CD4-positive, alpha-beta T cell treated with Interleukin-4 for 1 hour (primary cell): ENCODE results near the gene TRIM61.
A peak's percentile ranks its signal among the peaks of the same experiment; 100 is the strongest.
"Not testable (repeated sequence)": the region's sequence is repeated elsewhere in the genome, so short reads cannot be mapped to it uniquely, and the experiment has no call there.

Experiments used
- DNase-seq, 2 donors: peaks; one replicate each; pipeline ENCODE4 v3.0.0-alpha.2; 2020 to 2022

Gene TRIM61

GRCh38 chr4:164977243-164978164 is at the start of gene TRIM61:
TRIM61 (minus strand) TSS chr4:164977657; CDS start chr4:164970002, 7,655 bp downstream.
- DNase-seq = peak; percentile 47 to 65

GRCh38 chr4:165025782-165026181 is 48.3 kb upstream of the TRIM61 start:
- not testable (repeated sequence) for DNase-seq

DNA sequence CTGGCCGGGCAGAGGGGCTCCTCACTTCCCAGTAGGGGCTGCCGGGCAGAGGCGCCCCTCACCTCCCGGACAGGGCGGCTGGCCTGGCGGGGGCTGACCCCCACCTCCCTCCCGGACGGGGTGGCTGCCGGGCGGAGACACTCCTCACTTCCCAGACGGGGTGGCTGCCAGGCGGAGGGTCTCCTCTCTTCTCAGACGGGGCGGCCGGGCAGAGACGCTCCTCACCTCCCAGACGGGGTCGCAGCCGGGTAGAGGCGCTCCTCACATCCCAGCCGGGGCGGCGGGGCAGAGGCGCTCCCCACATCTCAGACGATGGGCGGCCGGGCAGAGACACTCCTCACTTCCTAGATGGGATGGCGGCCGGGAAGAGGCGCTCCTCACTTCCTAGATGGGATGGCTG is 42.5 kb upstream of the TRIM61 start:
- DNase-seq = not testable (repeated sequence)

DNA sequence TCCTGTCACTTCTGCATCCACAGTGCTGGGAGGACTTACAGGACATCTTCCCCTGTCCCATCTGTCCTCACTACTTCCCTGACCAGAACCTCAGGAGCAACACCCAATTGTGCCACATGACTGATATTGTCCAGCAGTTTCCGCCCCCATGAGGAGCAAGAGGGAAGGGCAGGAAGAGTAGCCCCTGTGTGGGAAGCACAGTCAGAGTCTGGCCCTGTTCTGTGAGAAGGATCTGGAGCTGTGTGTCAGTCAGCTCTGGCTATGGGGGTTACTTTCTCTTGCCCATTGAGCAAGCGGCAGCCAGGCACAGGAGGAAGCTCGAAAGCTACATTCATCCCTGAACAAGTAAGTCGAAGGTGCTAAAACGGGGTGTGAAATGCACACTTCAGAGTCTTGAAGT is 39.5 kb upstream of the TRIM61 start:
- DNase-seq = no peak

GRCh38 chr4:165013691-165014090 is 36.2 kb upstream of the TRIM61 start:
- no peak for DNase-seq

DNA sequence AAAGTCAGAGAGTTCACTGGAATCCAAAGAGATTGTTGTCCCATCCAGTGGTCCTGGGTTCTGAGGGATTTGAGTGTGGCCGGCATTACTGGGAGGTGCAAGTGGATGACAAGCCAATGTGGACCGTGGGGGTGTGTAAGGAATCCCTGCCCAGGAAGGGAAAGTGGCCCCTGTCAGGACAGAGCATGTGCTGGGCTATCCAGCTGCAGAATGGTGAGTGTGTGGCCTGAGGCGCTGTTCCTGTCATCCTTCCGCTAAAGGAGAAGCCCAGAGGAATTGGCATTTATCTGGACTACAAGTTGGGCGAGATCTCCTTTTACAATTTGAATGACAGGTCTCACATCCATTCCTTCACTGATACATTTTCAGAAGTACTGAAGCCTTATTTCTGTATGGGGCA is 33.9 kb upstream of the TRIM61 start:
- DNase-seq = no peak

- no peak for DNase-seq
These were observed 33.5 kb upstream of the TRIM61 start for GRCh38 chr4:165010991-165011390.

- DNase-seq = no peak
These were observed 33.0 kb upstream of the TRIM61 start for GRCh38 chr4:165010487-165010886.

- no peak for DNase-seq
These were observed 32.2 kb upstream of the TRIM61 start for GRCh38 chr4:165009493-165010227.

GRCh38 chr4:165006886-165007285 is 29.4 kb upstream of the TRIM61 start:
- no peak for DNase-seq

- no peak for DNase-seq
These were observed 29.0 kb upstream of the TRIM61 start for GRCh38 chr4:165006456-165006855.

GRCh38 chr4:165005352-165005925 is 28.0 kb upstream of the TRIM61 start:
- no peak for DNase-seq

DNA sequence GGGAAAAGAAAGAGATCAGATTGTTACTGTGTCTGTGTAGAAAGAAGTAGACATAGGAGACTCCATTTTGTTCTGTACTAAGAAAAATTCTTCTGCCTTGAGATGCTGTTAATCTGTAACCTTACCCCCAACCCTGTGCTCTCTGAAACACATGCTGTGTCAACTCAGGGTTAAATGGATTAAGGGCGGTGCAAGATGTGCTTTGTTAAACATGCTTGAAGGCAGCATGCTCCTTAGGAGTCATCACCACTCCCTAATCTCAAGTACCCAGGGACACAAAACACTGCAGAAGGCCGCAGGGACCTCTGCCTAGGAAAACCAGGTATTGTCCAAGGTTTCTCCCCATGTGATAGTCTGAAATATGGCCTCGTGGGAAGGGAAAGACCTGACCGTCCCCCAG is 24.5 kb upstream of the TRIM61 start:
- DNase-seq = not testable (repeated sequence)

- DNase-seq = not testable (repeated sequence)
These were observed 21.1 kb upstream of the TRIM61 start for GRCh38 chr4:164998526-164999080.

DNA sequence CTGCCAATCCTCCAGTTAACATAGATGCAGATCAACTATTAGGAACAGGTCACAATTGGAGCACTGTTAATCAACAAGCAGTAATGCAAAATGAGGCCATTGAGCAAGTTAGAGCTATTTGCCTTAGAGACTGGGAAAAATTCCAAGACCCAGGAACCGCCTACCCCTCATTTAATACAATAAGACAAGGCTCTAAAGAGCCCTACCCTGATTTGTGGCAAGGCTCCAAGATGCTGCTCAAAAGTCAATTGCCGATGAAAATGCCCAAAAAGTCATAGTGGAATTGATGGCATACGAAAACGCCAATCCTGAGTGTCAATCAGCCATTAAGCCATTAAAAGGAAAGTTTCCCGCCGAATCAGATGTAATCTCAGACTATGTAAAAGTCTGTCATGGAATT is 20.5 kb upstream of the TRIM61 start:
- no peak for DNase-seq

GRCh38 chr4:164997324-164997723 is 19.9 kb upstream of the TRIM61 start:
- no peak for DNase-seq

GRCh38 chr4:164996123-164996522 is 18.7 kb upstream of the TRIM61 start:
- DNase-seq = not testable (repeated sequence)

DNA sequence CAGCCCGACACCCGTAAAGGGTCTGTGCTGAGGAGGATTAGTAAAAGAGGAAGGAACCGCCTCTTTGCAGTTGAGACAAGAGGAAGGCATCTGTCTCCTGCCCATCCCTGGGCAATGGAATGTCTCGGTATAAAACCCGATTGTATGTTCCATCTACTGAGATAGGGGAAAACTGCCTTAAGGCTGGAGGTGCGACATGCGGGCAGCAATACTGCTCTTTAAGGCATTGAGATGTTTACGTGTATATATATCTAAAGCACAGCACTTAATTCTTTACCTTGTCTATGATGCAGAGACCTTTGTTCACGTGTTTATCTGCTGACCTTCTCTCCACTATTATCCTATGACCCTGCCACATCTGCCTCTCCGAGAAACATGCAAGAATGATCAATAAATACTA is 13.3 kb upstream of the TRIM61 start:
- not testable (repeated sequence) for DNase-seq

DNA sequence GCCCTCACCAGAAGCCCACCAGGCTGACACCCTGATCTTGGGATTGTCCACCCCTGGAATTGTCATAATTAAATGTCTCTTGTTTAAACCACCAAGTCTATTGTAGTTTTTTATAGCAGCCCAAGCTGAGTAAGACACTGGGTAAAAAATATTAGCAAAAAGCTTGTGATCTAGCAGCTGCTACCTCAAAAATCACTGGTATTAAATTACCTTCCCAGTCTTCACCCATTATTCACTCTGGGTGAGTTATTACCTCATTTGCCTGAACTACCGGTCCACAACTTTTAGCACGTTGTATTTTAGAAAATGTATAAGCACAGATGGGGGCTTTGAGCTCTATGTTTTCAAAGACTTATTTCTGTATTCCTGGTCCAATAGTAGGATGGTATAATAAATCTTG is 12.0 kb upstream of the TRIM61 start:
- no peak for DNase-seq

DNA sequence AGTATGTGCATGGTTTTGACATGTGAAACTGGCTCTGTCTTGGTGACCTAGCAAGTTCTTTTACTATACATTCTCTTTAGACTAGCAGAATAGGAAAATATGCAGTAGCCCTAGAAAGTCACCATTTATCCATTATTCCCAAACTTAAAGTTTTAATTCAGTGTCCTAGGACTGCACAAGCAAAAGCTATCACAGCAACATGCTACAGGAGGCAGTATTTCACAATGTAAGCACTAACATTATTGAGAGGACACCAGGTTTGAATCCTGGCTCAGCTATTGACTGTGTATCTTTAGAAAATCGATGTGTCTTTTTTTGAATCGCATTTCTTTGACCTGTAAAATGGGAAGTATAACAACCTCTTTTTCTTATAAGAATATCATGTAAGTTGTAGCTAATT is 5.5 kb downstream of the TRIM61 start:
- DNase-seq = not testable (repeated sequence)

DNA sequence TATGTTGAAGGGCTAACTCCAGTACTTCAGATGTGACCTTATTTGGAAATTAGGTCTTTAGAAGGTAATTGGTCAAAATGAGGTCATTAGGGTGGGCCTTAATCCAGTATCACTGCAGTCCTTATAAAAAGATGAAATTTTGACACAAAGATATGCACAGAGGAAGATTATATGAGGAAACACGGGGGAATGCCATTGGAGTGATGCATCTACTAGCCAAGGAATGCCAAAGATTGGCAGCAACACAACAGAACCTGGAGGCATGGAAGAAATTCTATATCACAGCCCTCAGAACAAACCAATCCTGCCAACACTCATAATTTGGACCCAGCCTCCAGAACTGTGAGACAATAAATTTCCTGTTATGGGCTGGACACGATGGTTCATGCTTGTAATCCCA is 17.6 kb downstream of the TRIM61 start:
- DNase-seq = no peak

GRCh38 chr4:164959421-164959820 is 18.0 kb downstream of the TRIM61 start:
- DNase-seq = not testable (repeated sequence)
